ENCODE results near the gene TRMU. TPM values are rescaled to one million over a fixed set of nuclear protein-coding genes. Genes with fewer than 3 reads are reported as not detected.

TRMU gene
- total and polyA plus RNA-seq, 2 experiments from 2014 or later: 38.0 to 40.9 TPM

DNA sequence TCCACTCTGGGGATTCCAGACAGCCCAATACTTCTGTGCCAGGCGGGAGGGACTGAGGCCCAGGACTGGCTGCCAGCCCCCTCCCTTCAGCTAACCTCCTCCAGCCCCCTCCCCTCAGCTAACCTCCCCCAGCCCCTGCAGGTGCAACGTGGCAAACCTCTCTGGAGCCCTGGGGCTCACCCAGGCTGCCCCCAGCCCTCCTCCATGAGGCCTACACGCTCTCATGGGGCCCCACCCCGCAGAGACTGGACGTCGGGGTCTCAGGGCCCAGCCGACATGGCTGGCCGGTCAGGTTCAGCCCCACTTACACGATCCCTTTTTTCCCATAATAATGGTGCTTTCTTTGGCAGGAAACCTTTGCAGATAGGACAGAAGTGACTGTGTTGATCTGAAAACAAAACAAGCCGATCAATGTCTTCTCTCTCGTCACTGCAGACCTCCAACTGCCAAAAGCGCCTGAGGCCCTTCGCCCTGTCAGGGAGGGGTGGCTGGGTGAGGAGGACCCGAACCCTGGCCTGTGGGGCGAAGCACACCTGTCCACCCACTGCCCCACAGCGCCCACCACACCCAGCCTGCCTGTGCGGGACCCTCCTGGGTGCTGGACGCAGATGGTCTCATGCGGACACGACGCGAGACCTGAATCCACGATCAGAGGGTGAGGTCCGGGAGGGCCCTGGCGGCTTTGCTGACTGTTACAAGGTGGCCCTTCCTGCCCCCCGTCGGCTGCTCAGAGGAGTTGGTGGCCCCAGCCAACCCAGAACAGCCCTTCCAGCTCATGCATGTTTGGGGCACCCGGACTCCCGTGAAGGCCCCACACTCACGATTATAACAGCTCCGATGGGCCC, 33.6 kb downstream of the TRMU start:
- H3K27me3 ChIP-seq: no peaks in the 10 kb centered on the region
- H3K4me2 ChIP-seq: no peak overlapping the region
- no peaks in the 10 kb centered on the region for H3K4me1 ChIP-seq (ENCODE audit: insufficient read depth)
- H3K36me3 ChIP-seq (replicated peaks; ENCODE audit: insufficient read depth, low read depth): no peaks in the 10 kb centered on the region
- TF ChIP-seq EZH2phosphoT487 (IDR thresholded peaks at IDR 0.05; ENCODE audit: low read depth, severe bottlenecking, unreplicated experiment) (no peak), EZH2 (IDR thresholded peaks at IDR 0.05; ENCODE audit: borderline replicate concordance) (no peak)
- TF ChIP-seq, protein P1, sequence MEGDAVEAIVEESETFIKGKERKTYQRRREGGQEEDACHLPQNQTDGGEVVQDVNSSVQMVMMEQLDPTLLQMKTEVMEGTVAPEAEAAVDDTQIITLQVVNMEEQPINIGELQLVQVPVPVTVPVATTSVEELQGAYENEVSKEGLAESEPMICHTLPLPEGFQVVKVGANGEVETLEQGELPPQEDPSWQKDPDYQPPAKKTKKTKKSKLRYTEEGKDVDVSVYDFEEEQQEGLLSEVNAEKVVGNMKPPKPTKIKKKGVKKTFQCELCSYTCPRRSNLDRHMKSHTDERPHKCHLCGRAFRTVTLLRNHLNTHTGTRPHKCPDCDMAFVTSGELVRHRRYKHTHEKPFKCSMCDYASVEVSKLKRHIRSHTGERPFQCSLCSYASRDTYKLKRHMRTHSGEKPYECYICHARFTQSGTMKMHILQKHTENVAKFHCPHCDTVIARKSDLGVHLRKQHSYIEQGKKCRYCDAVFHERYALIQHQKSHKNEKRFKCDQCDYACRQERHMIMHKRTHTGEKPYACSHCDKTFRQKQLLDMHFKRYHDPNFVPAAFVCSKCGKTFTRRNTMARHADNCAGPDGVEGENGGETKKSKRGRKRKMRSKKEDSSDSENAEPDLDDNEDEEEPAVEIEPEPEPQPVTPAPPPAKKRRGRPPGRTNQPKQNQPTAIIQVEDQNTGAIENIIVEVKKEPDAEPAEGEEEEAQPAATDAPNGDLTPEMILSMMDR (IDR thresholded peaks at IDR 0.05; ENCODE audit: poor library complexity): no peak
- H3K9me3 ChIP-seq (ENCODE audit: low read depth): no peaks in the 10 kb centered on the region
- H2AFZ ChIP-seq: no peak overlapping the region
- WGBS (ENCODE audit: low lambda C conversion rate, missing lambda C conversion rate): 92% methylated on average over 29 of the region's 31 CpGs
- H4K20me1 ChIP-seq (ENCODE audit: insufficient read depth, poor library complexity, severe bottlenecking): no peaks in the 10 kb centered on the region
- no peaks in the 10 kb centered on the region for H3K79me2 ChIP-seq
- no peak overlapping the region for H3K4me3 ChIP-seq
- DNase-seq (ENCODE audit: low spot score): no peak
- H3K9me2 ChIP-seq (replicated peaks; ENCODE audit: insufficient read depth): no peaks in the 10 kb centered on the region
- H3K27ac ChIP-seq: no peak overlapping the region

GRCh38 chr22:46369716-46370583, 34.4 kb downstream of the TRMU start:
- Histone ChIP-seq H3K9me2 (replicated peaks; ENCODE audit: insufficient read depth) (no peaks in the 10 kb centered on the region), H3K79me2 (no peaks in the 10 kb centered on the region), H3K4me2 (peak overlapping the region; percentile 54), H3K27ac (peak overlapping the region; percentile 85), H3K36me3 (replicated peaks; ENCODE audit: insufficient read depth, low read depth) (no peaks in the 10 kb centered on the region), H4K20me1 (ENCODE audit: insufficient read depth, poor library complexity, severe bottlenecking) (no peaks in the 10 kb centered on the region), H3K4me3 (no peak overlapping the region), H3K27me3 (no peaks in the 10 kb centered on the region), H2AFZ (no peak overlapping the region), H3K9me3 (ENCODE audit: low read depth) (no peaks in the 10 kb centered on the region), H3K4me1 (ENCODE audit: insufficient read depth) (no peaks in the 10 kb centered on the region)
- TF ChIP-seq EZH2 (IDR thresholded peaks at IDR 0.05; ENCODE audit: borderline replicate concordance) (no peak), EZH2phosphoT487 (IDR thresholded peaks at IDR 0.05; ENCODE audit: low read depth, severe bottlenecking, unreplicated experiment) (no peak)
- TF ChIP-seq, protein P1 (IDR thresholded peaks at IDR 0.05; ENCODE audit: poor library complexity): no peak
- WGBS (ENCODE audit: low lambda C conversion rate, missing lambda C conversion rate): 87% methylated on average over 24 of the region's 25 CpGs
- no peak for DNase-seq (ENCODE audit: low spot score)

- Histone ChIP-seq H3K27ac (peak overlapping the region; percentile 85), H3K9me3 (ENCODE audit: low read depth) (peaks cover 3% of the 10 kb centered on the region), H3K27me3 (no peaks in the 10 kb centered on the region), H3K4me2 (peak overlapping the region; percentile 54), H3K9me2 (replicated peaks; ENCODE audit: insufficient read depth) (no peaks in the 10 kb centered on the region), H3K4me1 (ENCODE audit: insufficient read depth) (no peaks in the 10 kb centered on the region), H3K4me3 (no peak overlapping the region), H4K20me1 (ENCODE audit: insufficient read depth, poor library complexity, severe bottlenecking) (no peaks in the 10 kb centered on the region), H3K79me2 (no peaks in the 10 kb centered on the region), H3K36me3 (replicated peaks; ENCODE audit: insufficient read depth, low read depth) (no peaks in the 10 kb centered on the region), H2AFZ (no peak overlapping the region)
- TF ChIP-seq, protein P1 (IDR thresholded peaks at IDR 0.05; ENCODE audit: poor library complexity): no peak
- no peak for TF ChIP-seq EZH2 (IDR thresholded peaks at IDR 0.05; ENCODE audit: borderline replicate concordance)
- TF ChIP-seq EZH2phosphoT487 (IDR thresholded peaks at IDR 0.05; ENCODE audit: low read depth, severe bottlenecking, unreplicated experiment): no peak
- DNase-seq (ENCODE audit: low spot score): peak; percentile 53
- WGBS (ENCODE audit: low lambda C conversion rate, missing lambda C conversion rate): 54% methylated on average over 15 of the region's 15 CpGs
These were observed 35.2 kb downstream of the TRMU start for GRCh38 chr22:46370584-46371291.

All from hepatocyte (in vitro differentiated cells).